ENCODE data around the gene TCEA3. TPM values are rescaled to one million over a fixed set of nuclear protein-coding genes. Genes with fewer than 3 reads are reported as not detected.
A peak's percentile ranks its signal among the peaks of the same experiment; 100 is the strongest.

The TCEA3 gene
- total and polyA plus RNA-seq, 7 donors, result 70.2 to 301 (median 195) TPM

- Histone ChIP-seq H3K27ac (peak overlapping the region; percentile 75), H3K4me1 (peaks cover 55% of the 10 kb centered on the region), H3K9me3 (no peaks in the 10 kb centered on the region), H3K4me3 (no peak overlapping the region), H3K36me3 (ENCODE audit: insufficient read depth in 1 of 2, low read depth in 1 of 2) (peaks cover 0 to 2% of the 10 kb centered on the region in 2 donors), H3K27me3 (ENCODE audit: insufficient read depth in 3 of 3, low read length in 2 of 3) (no peaks in the 10 kb centered on the region)
- DNase-seq (no peak), ATAC-seq (peak; percentile 65 to 73 (median 70))
- WGBS, 3 donors, result 25 to 39% (median 38%) methylated on average over 6 of the region's 6 CpGs
- intact Hi-C loops (cut with DNase I), result loop anchor here in 1 of 2 donors (5.0 to 10.0 kb wide), 2 partner anchors 36 to 308 kb away; partner anchors contain the start of gene ZNF436
- TF ChIP-seq CTCF (IDR thresholded peaks at IDR 0.05), result no peak
Observed at GRCh38 chr1:23403038-23403336, 21.6 kb downstream of the TCEA3 start.

- Histone ChIP-seq H3K27me3 (ENCODE audit: insufficient read depth in 3 of 3, low read length in 2 of 3) (no peaks in the 10 kb centered on the region), H3K4me1 (peaks cover 58% of the 10 kb centered on the region), H3K9me3 (no peaks in the 10 kb centered on the region), H3K36me3 (ENCODE audit: insufficient read depth in 1 of 2, low read depth in 1 of 2) (peaks cover 0 to under 1% of the 10 kb centered on the region in 2 donors), H3K27ac (peak overlapping the region; percentile 75), H3K4me3 (no peak overlapping the region)
- no peak for ATAC-seq
- 80 to 82% (median 80%) methylated on average over 11 of the region's 11 CpGs for WGBS, 3 donors
- no peak for TF ChIP-seq CTCF (IDR thresholded peaks at IDR 0.05)
- DNase-seq, result no peak
- intact Hi-C loops (cut with DNase I), result loop anchor here in 1 of 2 donors (5.0 to 10.0 kb wide), 2 partner anchors 35 to 308 kb away; partner anchors contain the start of gene ZNF436
Observed at GRCh38 chr1:23402286-23403037, 22.1 kb downstream of the TCEA3 start.

GRCh38 chr1:23401313-23401712, 23.2 kb downstream of the TCEA3 start:
- peak in 3 of 4 donors; percentile 34 to 58 (median 55) for ATAC-seq
- no peak for DNase-seq
- Histone ChIP-seq H3K27me3 (ENCODE audit: insufficient read depth in 3 of 3, low read length in 2 of 3) (no peaks in the 10 kb centered on the region), H3K4me1 (peaks cover 62% of the 10 kb centered on the region), H3K4me3 (no peak overlapping the region), H3K36me3 (ENCODE audit: insufficient read depth in 1 of 2, low read depth in 1 of 2) (peaks cover 0 to 9% of the 10 kb centered on the region in 2 donors), H3K9me3 (no peaks in the 10 kb centered on the region), H3K27ac (peak overlapping the region; percentile 75)
- no peak for TF ChIP-seq CTCF (IDR thresholded peaks at IDR 0.05)
- intact Hi-C loops (cut with DNase I), result loop anchor here in 1 of 2 donors (5.0 to 10.0 kb wide), 2 partner anchors 34 to 307 kb away; partner anchors contain the start of gene ZNF436
- WGBS, 3 donors, result 25 to 43% (median 28%) methylated on average over 6 of the region's 6 CpGs

GRCh38 chr1:23400324-23401114, 24.0 kb downstream of the TCEA3 start:
- DNase-seq, result peak; percentile 47 to 66

More at GRCh38 chr1:23400324-23401114, 24.0 kb downstream of the TCEA3 start:
- TF ChIP-seq CTCF (IDR thresholded peaks at IDR 0.05), result no peak
- Histone ChIP-seq H3K4me3 (no peak overlapping the region), H3K27ac (peak overlapping the region; percentile 75), H3K4me1 (peaks cover 62% of the 10 kb centered on the region), H3K27me3 (ENCODE audit: insufficient read depth in 3 of 3, low read length in 2 of 3) (no peaks in the 10 kb centered on the region), H3K9me3 (no peaks in the 10 kb centered on the region), H3K36me3 (ENCODE audit: insufficient read depth in 1 of 2, low read depth in 1 of 2) (peaks cover 0 to 17% of the 10 kb centered on the region in 2 donors)
- ATAC-seq, result peak; percentile 17 to 50 (median 26)
- intact Hi-C loops (cut with DNase I), result loop anchor here in 1 of 2 donors (5.0 to 10.0 kb wide), 2 partner anchors 33 to 306 kb away; partner anchors contain the start of gene ZNF436
- WGBS, 3 donors, result 68 to 80% (median 71%) methylated on average over 5 of the region's 5 CpGs

Measured in psoas muscle (tissue), 8 donors.